Adrenal gland (tissue), 5 donors: Measurements from ENCODE around the gene S100A13.

Source experiments
- POLR2A ChIP-seq, 2 donors: fragments of 450-650 bp; IDR thresholded peaks; one replicate each; pipeline ENCODE4 v1.6.1; 2017; ENCODE audit warnings: antibody characterized with exemption in 2 of 2, mild to moderate bottlenecking in 2 of 2, moderate library complexity in 1 of 2
- TF ChIP-seq, protein P1 (sequence below), 6 experiments: fragments of 450-650 bp in 4 of 6; fragments of 200-600 bp in 2 of 6; sonication (generic) in 1 of 6; IDR thresholded peaks; 1 replicate in 5 of 6; 2 replicates in 1 of 6; pipeline versions ENCODE4 v1.5.1 to v1.8.0; 2016 to 2021; ENCODE audit warnings: antibody characterized with exemption in 6 of 6, mild to moderate bottlenecking in 2 of 6, moderate library complexity in 1 of 6
- donor health status: DM: no; HTN: no; CAD: no.

DNA sequence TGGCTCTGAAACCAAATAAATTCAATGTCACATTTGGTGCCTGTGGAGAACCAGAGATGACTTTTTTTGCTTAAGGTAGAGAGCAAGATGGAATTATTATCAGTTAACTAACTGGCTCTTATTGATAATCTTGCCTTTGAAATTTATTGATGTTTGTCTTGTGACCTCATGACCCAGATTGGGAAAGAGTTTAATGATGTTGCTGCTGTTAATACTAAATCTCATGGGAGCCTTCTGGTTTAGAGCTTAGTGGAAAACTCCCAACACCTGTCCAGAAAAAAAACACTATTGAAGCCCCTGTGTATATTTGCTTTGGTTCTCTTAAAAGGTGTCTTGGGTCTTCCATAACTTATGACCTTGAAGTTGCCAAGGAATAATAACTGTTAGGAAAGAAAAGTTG lies 16.5 kb upstream of the S100A13 start:
- no peak for TF ChIP-seq POLR2A (IDR thresholded peaks at IDR 0.05)
- TF ChIP-seq, protein P1, sequence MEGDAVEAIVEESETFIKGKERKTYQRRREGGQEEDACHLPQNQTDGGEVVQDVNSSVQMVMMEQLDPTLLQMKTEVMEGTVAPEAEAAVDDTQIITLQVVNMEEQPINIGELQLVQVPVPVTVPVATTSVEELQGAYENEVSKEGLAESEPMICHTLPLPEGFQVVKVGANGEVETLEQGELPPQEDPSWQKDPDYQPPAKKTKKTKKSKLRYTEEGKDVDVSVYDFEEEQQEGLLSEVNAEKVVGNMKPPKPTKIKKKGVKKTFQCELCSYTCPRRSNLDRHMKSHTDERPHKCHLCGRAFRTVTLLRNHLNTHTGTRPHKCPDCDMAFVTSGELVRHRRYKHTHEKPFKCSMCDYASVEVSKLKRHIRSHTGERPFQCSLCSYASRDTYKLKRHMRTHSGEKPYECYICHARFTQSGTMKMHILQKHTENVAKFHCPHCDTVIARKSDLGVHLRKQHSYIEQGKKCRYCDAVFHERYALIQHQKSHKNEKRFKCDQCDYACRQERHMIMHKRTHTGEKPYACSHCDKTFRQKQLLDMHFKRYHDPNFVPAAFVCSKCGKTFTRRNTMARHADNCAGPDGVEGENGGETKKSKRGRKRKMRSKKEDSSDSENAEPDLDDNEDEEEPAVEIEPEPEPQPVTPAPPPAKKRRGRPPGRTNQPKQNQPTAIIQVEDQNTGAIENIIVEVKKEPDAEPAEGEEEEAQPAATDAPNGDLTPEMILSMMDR (IDR thresholded peaks at IDR 0.05) = no peak
